ENCODE results near the gene EFR3B. TPM values are rescaled to one million over a fixed set of nuclear protein-coding genes. Genes with fewer than 3 reads are reported as not detected.

The EFR3B gene
- total RNA-seq, 1 experiment from 2014 or later = 7.0 TPM

DNA sequence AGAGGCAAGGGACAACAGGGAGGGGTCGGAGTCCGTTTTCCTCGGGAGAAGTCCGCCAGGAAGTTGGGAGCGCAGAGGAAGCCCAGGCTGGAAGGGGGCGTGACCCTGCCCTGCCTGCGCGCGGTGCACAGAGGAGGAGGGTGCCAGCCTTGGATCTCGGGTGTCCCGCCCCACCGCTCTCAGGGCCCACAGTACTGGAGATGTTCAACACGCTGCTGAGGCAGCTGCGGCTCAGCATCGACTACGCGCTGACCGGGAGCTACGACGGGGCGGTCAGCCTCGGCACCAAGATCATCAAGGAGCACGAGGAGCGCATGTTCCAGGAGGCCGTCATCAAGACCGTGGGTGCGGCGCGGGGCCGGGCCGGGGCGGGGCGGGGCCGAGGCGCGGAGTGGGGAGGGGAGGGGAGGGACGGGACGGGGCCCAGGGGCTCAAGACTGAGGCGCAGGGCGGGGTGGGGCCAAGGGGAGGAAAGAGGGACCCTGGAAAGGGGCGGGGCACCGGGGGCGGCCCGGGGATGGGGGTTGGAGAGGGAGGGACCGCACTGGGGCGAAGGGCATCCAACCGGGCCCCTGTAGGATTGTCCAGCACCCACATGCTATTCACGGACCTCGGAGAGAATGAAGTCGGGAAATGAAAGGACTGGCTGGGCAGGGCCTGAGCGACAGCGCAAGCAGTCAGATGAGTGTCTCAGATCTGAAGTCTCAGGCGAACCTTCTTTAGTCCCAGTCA lies 89.9 kb downstream of the EFR3B start:
- Histone ChIP-seq H4K20me1 (ENCODE audit: control insufficient read depth, insufficient read depth, insufficient read length) (no peaks in the 10 kb centered on the region), H2BK15ac (ENCODE audit: low read depth, low read length) (no peak overlapping the region), H4K5ac (ENCODE audit: insufficient read length, low read depth, low read length) (no peak overlapping the region), H2BK20ac (ENCODE audit: low read depth, low read length, poor library complexity, severe bottlenecking) (no peak overlapping the region), H4K91ac (ENCODE audit: insufficient read length, low read depth, low read length) (no peak overlapping the region), H3K9me3 (ENCODE audit: control insufficient read depth, low read depth, low read length) (no peaks in the 10 kb centered on the region), H3K27ac (ENCODE audit: insufficient read length, low read depth, low read length) (no peak overlapping the region), H3K14ac (ENCODE audit: insufficient read depth, low read length) (no peak overlapping the region), H3K4me2 (ENCODE audit: insufficient read depth, insufficient read length, low read length) (peak overlapping the region; percentile 57), H2AFZ (ENCODE audit: low read length) (no peak overlapping the region), H3K23ac (ENCODE audit: insufficient read length, low read depth, low read length) (no peak overlapping the region), H3K4ac (ENCODE audit: low read depth, low read length) (no peak overlapping the region), H3K79me1 (ENCODE audit: insufficient read depth, low read depth, low read length, poor library complexity, severe bottlenecking) (no peaks in the 10 kb centered on the region), H2BK5ac (ENCODE audit: insufficient read length, low read length) (no peak overlapping the region), H3T11ph (ENCODE audit: low read length) (no peak overlapping the region), H2BK12ac (ENCODE audit: insufficient read length, low read depth, low read length) (no peak overlapping the region), H3K79me2 (ENCODE audit: insufficient read depth, low read length) (no peaks in the 10 kb centered on the region), H3K18ac (ENCODE audit: insufficient read length, low read depth, low read length) (no peak overlapping the region), H3K4me1 (ENCODE audit: insufficient read depth, low read length) (no peaks in the 10 kb centered on the region; the same call in 1 of the 2 replicates), H3K9ac (ENCODE audit: extremely low read depth, insufficient read length, low read length) (no peak overlapping the region), H3K23me2 (ENCODE audit: insufficient read length, low read depth, low read length, poor library complexity, severe bottlenecking) (peaks cover 5% of the 10 kb centered on the region), H3K56ac (ENCODE audit: insufficient read length, low read depth, low read length) (no peak overlapping the region), H3K27me3 (ENCODE audit: insufficient read depth, low read length) (peaks cover 3% of the 10 kb centered on the region; the same call in 1 of the 2 replicates), H2AK5ac (ENCODE audit: insufficient read length, low read length) (no peak overlapping the region), H4K8ac (replicated peaks; ENCODE audit: insufficient read length, low read depth, low read length) (no peak overlapping the region), H2BK120ac (ENCODE audit: low read depth, low read length, poor library complexity, severe bottlenecking) (no peak overlapping the region)
- no peaks in the 10 kb centered on the region for H3K9me3 Mint-ChIP-seq
- no peak for TF ChIP-seq CTCF (conservative IDR thresholded peaks at IDR 0.05)
- DNase-seq = peak; percentile 62
- H3K4me1 Mint-ChIP-seq = peaks cover 13 to 21% of the 10 kb centered on the region in 2 experiments
- H3K4me3 Mint-ChIP-seq = peak overlapping the region; percentile 64 to 66; a peak in 4 of 5 replicates
- peaks cover 0 to 16% (median 4%) of the 10 kb centered on the region in 3 experiments; a peak in 6 of 7 replicates for H3K36me3 Mint-ChIP-seq (ENCODE audit: insufficient read depth in 1 of 3, low read depth in 3 of 3)
- WGBS (ENCODE audit: extremely low coverage, insufficient read length, low lambda C conversion rate) = no CpG with 5 or more reads among the region's 53 CpGs
- peaks cover 34% of the 10 kb centered on the region for H3K27me3 Mint-ChIP-seq (ENCODE audit: low read depth)
- H3K27ac Mint-ChIP-seq = no peak overlapping the region
